Right lobe of liver (tissue), 4 donors: ENCODE data around the gene BDKRB2.

ENCODE experiments used
- CTCF ChIP-seq, 4 donors: fragments of 200-600 bp in 3 of 4; fragments of 450-650 bp in 1 of 4; IDR thresholded peaks; one replicate each; pipeline versions ENCODE4 v1.5.1 to v1.8.0; 2016 to 2022; ENCODE audit warnings: antibody characterized with exemption in 4 of 4, mild to moderate bottlenecking in 2 of 4
- POLR2A ChIP-seq: fragments of 450-650 bp; IDR thresholded peaks from one replicate; pipeline ENCODE4 v1.6.1; 2017; ENCODE audit warnings: antibody characterized with exemption, mild to moderate bottlenecking
- donor health status: DM: no; HTN: no; CAD: no.
- donor health status: DM: no; HTN: no; CAD: no.
- donor health status: DM: no; HTN: yes; CAD: no.

DNA sequence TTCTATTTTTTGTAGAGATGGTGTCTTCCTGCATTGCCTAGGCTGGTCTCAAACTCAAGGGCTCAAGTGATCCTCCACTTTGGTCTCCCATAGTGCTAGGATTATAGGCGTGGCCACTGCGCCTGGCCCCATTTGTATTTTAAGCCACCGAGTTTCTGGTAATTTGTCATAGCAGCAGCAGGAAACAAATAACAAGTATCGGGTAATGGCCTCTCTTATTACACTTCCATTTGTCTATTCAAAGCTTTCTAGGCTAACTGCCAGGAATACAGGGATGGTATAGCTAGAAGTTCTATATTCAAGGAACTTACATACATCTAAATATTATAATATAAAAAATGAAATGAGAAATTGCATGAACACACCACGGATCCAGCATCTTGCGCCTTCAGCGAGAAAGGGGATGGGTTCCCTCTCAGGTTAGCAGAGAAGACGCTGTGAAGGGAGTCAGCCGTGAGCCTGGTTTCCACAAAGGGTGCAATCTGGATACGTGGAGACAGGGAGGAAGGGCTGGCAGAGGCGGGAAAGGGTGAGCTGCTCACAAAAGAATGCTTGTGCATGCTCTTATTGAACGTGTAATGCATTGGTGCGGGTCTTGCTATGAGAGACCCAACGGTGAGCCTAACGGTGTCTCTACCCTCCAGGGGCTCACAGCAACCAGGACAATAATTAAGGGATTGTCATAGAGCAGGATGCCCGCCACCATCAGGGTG lies 60.9 kb downstream of the BDKRB2 start:
- TF ChIP-seq CTCF (IDR thresholded peaks at IDR 0.05) (no peak), POLR2A (no peak)
